ENCODE measurements around the gene ENAH. TPM values are rescaled to one million over a fixed set of nuclear protein-coding genes. Genes with fewer than 3 reads are reported as not detected.
"Not testable (repeated sequence)": the region's sequence is repeated elsewhere in the genome, so short reads cannot be mapped to it uniquely, and the experiment has no call there.

Gene ENAH
- total RNA-seq, 1 experiment from 2014 or later, result 121 TPM

- H3K27me3 ChIP-seq, result no peaks in the 10 kb centered on the region
Observed at GRCh38 chr1:225655509-225656258, 2.8 kb upstream of the ENAH start.

GRCh38 chr1:225654688-225655508, 2.0 kb upstream of the ENAH start:
- peaks cover 15% of the 10 kb centered on the region for H3K36me3 ChIP-seq
- H3K27me3 ChIP-seq, result no peaks in the 10 kb centered on the region
- H3K4me3 ChIP-seq, result peak overlapping the region; percentile 72
- DNase-seq, result no peak
- H3K9me3 ChIP-seq, result no peaks in the 10 kb centered on the region

More at GRCh38 chr1:225655509-225656258, 2.8 kb upstream of the ENAH start:
- Histone ChIP-seq H3K36me3 (peaks cover 11% of the 10 kb centered on the region), H3K9me3 (no peaks in the 10 kb centered on the region), H3K4me3 (no peak overlapping the region)
- peak; percentile 90 for DNase-seq

DNA sequence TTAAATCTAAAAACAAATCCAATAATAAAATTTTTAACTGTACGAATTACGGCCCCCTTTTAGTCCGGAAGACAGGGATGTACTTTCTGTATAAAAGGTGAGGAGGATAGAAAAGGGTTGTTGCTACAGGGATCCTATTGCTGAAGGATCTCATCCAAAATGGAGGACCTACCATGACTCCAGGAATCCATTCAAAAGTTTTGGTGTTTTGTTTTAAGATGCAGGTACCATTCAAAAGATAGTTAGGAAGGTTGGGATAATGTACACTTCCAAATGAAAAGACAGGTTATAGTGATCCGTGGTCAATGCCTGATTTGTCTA, 1.3 kb upstream of the ENAH start:
- DNase-seq, result no peak
- H3K4me3 ChIP-seq, result peak overlapping the region; percentile 72
- no peaks in the 10 kb centered on the region for H3K9me3 ChIP-seq
- H3K27me3 ChIP-seq, result no peaks in the 10 kb centered on the region
- peaks cover 18% of the 10 kb centered on the region for H3K36me3 ChIP-seq

GRCh38 chr1:225653463-225654276, 747 bp upstream of the ENAH start:
- Histone ChIP-seq H3K27me3 (no peaks in the 10 kb centered on the region), H3K36me3 (peaks cover 18% of the 10 kb centered on the region), H3K4me3 (peak overlapping the region; percentile 72), H3K9me3 (no peaks in the 10 kb centered on the region)
- peak; percentile 84 for DNase-seq

DNA sequence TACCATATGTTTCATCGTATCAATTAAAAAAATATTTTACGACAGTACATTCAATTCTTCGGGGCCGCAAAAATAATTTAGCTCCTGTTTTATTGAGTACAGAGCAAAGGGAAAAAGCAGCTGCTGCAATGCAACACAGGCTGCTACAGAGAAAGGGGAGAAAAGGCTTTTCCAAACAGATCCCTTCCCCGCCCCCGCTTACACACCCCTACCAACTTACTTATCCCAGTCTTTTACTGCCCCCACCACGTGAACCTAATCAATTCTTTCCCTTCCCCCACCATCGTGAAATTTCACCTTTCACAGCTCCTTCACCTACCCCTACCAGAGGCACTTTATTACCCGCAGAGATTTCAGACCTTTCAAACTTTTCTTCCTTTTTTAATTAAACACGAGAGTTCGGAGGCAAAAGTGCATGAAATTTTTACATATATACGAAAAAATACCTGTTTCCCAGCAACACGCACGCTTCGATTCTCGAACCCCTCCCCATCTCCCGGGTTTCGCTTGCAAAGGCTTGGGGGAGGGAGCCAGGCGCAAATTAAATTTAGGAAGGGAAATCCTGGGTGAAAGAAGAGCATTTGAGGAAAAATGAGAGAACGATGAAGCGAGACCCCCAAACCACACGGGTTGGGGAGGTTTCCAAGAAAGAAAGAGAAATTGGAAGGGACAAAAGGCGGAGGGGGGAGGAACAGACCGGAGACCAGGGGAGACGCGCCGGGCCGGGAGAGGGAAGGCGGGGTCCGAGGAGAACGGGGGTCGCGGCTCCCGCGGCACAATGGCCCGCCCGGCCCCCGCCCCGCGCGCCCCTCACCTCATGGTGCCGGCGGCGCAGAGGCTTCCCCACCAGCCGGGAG, 823 bp downstream of the ENAH start:
- peak overlapping the region; percentile 94 for H3K4me3 ChIP-seq
- H3K27me3 ChIP-seq, result no peaks in the 10 kb centered on the region
- DNase-seq, result peak; percentile 67
- no peaks in the 10 kb centered on the region for H3K9me3 ChIP-seq
- peaks cover 32% of the 10 kb centered on the region for H3K36me3 ChIP-seq

DNA sequence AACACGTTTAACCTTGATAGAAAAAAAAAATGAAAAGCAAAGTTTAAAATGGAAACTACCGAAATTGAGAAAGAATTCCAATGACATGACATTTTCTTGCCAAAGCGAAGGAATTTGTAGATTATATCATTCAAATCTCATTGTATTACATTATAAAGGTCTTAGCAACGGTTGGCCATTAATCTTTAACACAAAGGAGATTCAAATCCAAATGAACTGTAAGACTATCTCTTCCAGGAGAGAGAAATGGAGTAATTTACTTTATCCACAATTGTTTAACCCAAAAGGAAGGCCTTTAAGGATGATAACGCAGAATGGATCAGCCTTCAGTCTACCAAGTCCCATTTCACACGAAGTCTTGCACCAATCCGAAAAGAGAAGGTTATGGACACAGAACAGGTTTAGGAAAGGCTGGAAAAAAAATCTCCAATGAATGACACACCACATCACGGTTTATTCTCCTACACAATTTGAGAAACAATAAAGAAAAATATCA, 1.5 kb downstream of the ENAH start:
- DNase-seq, result no peak
- H3K4me3 ChIP-seq, result peak overlapping the region; percentile 94
- H3K36me3 ChIP-seq, result peaks cover 36% of the 10 kb centered on the region
- H3K9me3 ChIP-seq, result no peaks in the 10 kb centered on the region
- H3K27me3 ChIP-seq, result no peaks in the 10 kb centered on the region

- DNase-seq, result no peak
- Histone ChIP-seq H3K9me3 (peaks cover 4% of the 10 kb centered on the region; the same call in 1 of the 2 replicates), H3K4me3 (peak overlapping the region; percentile 94), H3K27me3 (no peaks in the 10 kb centered on the region), H3K36me3 (peaks cover 49% of the 10 kb centered on the region)
Observed at GRCh38 chr1:225650179-225650578, 2.7 kb downstream of the ENAH start.

- no peak for DNase-seq
- Histone ChIP-seq H3K9me3 (peaks cover 4% of the 10 kb centered on the region; the same call in 1 of the 2 replicates), H3K4me3 (no peak overlapping the region), H3K36me3 (peaks cover 78% of the 10 kb centered on the region), H3K27me3 (no peaks in the 10 kb centered on the region)
Observed at GRCh38 chr1:225645194-225645895, 7.6 kb downstream of the ENAH start.

DNA sequence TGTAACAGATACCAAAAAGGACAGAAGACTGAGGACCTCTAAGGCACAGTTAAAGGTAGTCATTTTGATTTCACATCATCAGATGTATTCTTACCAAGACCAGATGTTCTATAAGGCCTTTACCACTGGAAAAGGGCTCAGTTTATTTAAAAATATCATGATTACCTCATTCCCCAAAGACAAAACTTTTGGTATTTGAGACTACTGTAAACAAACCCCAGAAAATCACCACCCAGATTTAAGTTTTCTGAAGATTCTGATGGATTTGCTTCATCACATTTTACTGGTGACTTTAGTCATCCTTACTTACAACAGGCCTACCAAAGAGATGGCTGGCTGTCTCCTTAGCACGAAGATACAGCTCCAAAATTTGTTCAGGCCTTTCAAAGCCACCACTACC, 8.3 kb downstream of the ENAH start:
- Histone ChIP-seq H3K27me3 (no peaks in the 10 kb centered on the region), H3K36me3 (peaks cover 79% of the 10 kb centered on the region), H3K4me3 (no peak overlapping the region), H3K9me3 (peaks cover 4% of the 10 kb centered on the region; the same call in 1 of the 2 replicates)
- no peak for DNase-seq

- no peak for DNase-seq
- no peaks in the 10 kb centered on the region for H3K27me3 ChIP-seq
- peaks cover 4% of the 10 kb centered on the region; the same call in 1 of the 2 replicates for H3K9me3 ChIP-seq
- no peak overlapping the region for H3K4me3 ChIP-seq
- peaks cover 86% of the 10 kb centered on the region for H3K36me3 ChIP-seq
Observed at GRCh38 chr1:225642177-225642576, 10.7 kb downstream of the ENAH start.

DNA sequence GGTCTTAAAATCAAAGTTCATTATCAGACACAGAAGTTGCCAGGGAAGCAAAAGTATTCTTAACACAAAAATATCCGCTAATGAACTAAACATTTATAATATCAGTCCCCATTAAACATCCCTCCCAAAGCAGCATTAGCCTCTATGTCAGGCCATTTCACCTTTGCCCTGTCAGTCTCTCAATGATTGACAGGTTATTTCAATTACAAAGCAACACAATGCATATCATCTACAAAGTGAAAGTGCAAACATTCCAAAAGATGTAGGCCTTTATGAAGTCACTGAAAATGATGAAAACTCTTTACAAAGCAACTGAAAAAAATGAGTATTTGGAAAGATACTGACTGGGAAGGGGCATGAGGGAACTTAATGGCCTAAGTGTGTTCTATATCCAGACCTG, 14.1 kb downstream of the ENAH start:
- H3K9me3 ChIP-seq, result no peaks in the 10 kb centered on the region
- H3K36me3 ChIP-seq, result peaks cover 81% of the 10 kb centered on the region
- no peaks in the 10 kb centered on the region for H3K27me3 ChIP-seq
- no peak for DNase-seq
- H3K4me3 ChIP-seq, result no peak overlapping the region

DNA sequence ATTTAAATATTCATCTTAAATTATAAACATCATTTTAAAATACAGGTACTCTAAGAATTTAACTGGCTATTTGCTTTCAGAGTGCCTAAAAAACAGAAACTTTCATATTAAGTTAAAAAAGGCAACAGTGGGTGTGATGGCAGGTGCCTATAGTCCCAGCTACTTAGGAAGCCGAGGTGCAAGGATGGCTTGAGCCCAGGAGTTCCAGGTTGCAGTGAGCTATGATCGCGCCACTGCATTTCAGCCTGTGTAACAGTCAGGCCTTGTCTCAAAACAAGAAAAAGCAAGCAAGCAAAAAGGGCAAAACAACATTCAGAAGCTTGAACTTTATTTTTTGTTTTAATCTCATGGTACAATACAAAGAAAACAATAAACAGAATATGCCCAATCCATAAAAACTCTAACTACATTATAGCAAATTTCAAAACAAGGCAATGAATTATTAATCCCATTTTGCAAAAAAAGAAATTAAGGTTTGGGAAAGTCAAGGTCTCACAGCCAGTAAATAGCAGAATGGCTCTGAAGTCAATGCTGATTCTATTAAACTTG, 15.2 kb downstream of the ENAH start:
- no peak overlapping the region for H3K4me3 ChIP-seq
- H3K36me3 ChIP-seq, result peaks cover 69% of the 10 kb centered on the region
- DNase-seq, result no peak
- no peaks in the 10 kb centered on the region for H3K27me3 ChIP-seq
- no peaks in the 10 kb centered on the region for H3K9me3 ChIP-seq

- not testable (repeated sequence) for H3K4me3 ChIP-seq, H3K27me3 ChIP-seq, H3K9me3 ChIP-seq, DNase-seq
- peaks cover 64% of the 10 kb centered on the region for H3K36me3 ChIP-seq
Observed at GRCh38 chr1:225636992-225637391, 15.9 kb downstream of the ENAH start.

GRCh38 chr1:225635649-225636048, 17.3 kb downstream of the ENAH start:
- no peaks in the 10 kb centered on the region for H3K9me3 ChIP-seq
- H3K4me3 ChIP-seq, result no peak overlapping the region
- no peak for DNase-seq
- no peaks in the 10 kb centered on the region for H3K27me3 ChIP-seq
- H3K36me3 ChIP-seq, result peaks cover 54% of the 10 kb centered on the region

GRCh38 chr1:225632836-225633235, 20.1 kb downstream of the ENAH start:
- peaks cover 29% of the 10 kb centered on the region for H3K36me3 ChIP-seq
- H3K27me3 ChIP-seq, DNase-seq, H3K9me3 ChIP-seq, H3K4me3 ChIP-seq: not testable (repeated sequence)

All from MG63 (cell line).